SIG-M5 treated with dmso at 0.1 percent for 504 hours (cell line): ENCODE measurements around the gene MARCHF3.
"Not testable (repeated sequence)": the region's sequence is repeated elsewhere in the genome, so short reads cannot be mapped to it uniquely, and the experiment has no call there.

Source experiments
- DNase-seq: peaks from one replicate; lab custom pipeline; 2025; ENCODE audit not compliant: unreplicated experiment; lab: John Stamatoyannopoulos, UW

Gene MARCHF3

GRCh38 chr5:126921241-126922091 lies 108.9 kb downstream of the MARCHF3 start:
- DNase-seq, result no peak

- DNase-seq, result no peak
Observed at GRCh38 chr5:126920291-126920690, 110.1 kb downstream of the MARCHF3 start.

DNA sequence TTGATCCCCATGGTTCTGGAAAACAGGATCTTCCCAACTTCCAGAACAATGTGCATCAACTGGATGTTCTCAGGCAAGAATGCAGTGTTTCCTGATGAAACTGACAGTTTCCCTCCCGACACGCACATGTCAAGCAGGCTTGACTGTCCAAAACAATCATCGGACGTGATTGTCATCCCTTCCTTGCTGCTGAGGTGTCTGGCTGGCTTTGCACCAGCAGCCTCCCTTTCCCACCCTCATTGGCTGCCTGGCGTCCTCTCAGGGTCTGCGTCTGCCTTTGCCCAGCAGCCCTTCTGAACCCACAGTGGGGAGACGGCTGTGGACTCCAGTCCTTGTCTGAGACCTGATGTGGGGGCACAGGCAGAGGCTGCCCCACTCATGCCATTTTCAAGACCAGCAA lies 110.8 kb downstream of the MARCHF3 start:
- DNase-seq, result no peak

- DNase-seq, result no peak
Observed at GRCh38 chr5:126918615-126918957, 111.8 kb downstream of the MARCHF3 start.

DNA sequence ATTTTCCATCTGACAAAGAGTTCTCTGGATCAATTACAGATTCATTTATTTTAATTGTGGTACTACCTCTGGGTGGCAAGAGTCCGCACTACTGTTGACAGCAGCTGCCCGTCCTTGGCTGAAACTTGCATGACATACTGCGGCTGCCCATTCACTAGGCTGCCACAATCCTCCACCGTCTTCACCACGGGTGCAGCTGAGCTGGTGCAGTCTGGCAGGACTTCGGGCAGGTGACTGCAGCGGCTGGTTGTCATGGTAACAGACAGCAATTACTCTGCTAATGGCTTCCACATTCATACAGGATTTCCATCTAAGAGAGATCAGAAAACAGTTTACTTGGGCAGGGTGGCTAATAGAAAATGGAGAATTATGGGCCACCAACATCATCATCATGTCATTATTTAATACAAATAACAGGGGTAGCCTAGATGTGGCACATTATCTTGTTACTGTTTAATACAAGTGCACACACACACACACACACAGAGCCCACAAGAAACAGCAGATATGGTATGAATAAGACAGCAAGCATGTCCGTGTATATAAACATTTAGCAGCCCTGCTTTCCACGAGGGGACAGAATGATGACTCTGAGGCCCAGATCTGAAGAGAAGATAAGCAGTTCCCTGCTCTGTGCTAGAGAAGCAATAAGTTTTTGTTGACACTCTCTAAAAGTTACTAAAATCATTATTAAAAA lies 112.3 kb downstream of the MARCHF3 start:
- no peak for DNase-seq

- DNase-seq, result no peak
Observed at GRCh38 chr5:126915496-126915895, 114.9 kb downstream of the MARCHF3 start.

DNA sequence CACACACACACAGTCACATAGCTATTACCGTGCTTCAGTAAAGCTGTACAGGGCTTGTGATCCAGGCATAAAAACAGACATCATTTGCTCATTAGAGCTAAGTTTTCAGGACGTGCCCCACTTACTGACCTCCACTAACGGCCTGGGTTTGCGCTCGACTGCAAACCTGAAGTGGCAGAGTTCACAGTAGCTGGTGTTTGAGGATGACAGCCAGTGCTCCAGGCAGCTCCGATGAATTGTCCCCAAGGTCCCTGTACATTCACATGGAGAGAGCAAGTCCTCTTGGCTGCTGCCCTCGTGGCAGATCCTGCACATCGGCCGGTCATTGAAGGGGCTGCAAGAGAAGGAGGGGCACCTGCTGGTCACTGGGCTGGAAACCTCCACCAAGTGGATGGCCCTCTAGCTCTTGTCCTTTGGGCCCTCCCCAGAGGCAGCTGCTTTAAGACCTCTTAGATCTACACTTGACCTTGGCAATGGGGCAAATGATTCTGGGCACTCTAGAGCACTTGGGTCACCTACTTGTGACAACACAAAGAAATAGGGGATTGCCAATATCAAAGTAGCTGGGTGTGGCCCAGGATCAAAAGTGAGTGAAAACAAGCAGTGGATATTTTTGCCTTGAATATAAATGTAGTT lies 115.4 kb downstream of the MARCHF3 start:
- DNase-seq, result no peak

DNA sequence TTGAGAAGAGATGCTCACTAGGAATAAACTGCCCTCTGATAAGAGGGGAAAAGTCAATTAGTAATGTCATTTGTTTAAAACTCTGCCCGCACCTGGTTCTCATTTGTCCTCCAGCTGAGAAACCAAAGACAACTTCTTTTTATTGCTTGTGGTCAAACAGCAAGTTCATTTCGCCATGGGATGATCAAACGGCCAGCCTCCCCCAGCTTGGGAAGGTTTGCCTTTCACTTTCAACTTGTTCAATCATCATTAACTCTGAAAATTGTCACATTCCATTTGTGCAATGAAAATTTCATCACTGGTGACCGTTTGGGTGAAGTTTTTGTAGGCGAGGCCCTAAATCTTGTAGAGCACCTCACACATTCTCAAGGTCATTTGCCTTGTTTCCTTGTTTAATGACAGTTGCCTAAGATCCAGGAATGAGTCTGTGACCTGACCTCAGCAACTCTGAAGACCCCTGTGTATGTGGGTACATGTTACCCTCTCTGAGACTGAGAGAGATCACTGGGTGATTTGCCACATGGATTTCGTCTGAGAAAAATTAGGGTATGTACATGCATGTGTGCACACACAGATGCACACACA lies 117.7 kb downstream of the MARCHF3 start:
- DNase-seq, result peak; percentile 85

DNA sequence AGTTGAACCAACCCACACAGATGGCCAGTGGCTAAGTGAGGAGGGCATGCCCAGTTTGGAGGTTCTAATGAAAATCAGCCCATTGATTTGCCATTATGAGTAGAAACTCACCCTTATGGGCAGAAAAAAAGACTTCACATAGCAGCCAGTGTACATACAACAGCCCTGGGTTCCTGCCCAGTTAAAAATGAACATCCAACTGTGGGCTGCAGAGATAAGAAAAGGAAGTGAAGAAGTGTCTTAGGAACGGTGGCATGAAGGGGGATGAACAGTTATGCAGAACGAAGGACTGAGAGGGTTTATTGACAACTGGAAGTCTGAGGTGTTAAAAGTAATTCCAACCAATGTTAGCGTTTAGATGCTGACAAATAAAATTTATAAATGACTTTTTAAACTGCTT lies 118.4 kb downstream of the MARCHF3 start:
- peak; percentile 51 for DNase-seq

DNA sequence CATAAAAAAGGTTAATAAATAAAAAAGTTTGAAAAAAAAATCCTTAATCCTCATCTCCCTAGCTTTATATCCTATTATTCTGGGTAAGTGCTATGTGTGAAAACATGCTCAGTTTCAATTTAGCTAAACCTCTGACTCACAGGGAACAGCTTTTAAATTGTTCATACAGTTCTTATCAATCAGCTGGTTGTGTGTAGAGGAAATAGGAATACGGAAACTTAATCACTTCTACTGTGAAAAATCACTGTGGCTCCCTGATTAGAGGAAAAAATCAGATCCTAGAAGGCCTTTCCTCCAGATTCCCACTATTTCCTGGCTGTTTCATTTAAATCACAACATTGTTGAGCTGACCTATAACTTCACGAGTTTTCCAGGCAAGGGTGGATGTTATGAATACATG lies 120.5 kb downstream of the MARCHF3 start:
- no peak for DNase-seq

DNA sequence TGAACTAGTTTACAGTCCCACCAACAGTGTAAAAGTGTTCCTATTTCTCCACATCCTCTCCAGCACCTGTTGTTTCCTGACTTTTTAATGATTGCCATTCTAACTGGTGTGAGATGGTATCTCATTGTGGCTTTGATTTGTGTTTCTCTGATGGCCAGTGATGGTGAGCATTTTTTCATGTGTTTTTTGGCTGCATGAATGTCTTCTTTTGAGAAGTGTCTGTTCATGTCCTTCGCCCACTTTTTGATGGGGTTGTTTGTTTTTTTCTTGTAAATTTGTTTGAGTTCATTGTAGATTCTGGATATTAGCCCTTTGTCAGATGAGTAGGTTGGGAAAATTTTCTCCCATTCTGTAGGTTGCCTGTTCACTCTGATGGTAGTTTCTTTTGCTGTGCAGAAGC lies 126.0 kb downstream of the MARCHF3 start:
- DNase-seq, result not testable (repeated sequence)

DNA sequence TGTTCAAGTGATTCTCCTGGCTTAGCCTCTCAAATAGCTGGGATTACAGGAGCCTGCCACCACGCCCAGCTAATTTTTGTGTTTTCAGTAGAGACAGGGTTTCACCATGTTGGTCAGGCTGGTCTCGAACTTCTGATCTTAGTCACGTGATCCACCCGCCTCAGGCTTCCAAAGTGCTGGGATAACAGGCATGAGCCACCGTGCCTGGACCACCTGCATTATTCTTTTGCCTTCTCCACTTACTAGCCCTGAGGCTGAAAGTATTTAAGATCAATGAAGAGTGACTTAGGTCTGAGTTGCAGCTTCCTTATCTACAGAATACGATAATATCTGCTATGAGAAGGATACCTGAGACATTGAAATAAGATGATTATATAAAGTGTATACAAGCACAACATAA lies 129.6 kb downstream of the MARCHF3 start:
- no peak for DNase-seq

DNA sequence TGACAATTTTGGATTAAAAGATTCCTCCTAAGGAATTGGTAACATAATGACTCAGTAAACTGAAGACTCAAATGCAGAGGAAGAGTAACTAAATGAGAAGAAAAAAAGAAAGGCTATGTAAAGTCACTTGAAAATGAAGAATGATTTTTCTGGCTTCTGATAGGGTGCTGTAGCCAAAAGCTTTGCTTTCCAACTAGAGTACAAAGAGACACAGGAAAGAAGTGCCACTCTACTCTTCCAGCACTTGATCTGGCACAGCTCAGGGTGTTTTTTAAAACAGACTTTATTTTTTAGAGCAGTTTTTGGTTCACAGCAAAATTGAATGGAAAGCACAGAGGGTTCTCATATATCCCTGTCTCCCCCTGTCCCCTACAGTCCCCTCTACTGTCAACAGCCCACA lies 130.9 kb downstream of the MARCHF3 start:
- DNase-seq, result no peak

- DNase-seq, result no peak
Observed at GRCh38 chr5:126897851-126898630, 132.3 kb downstream of the MARCHF3 start.

DNA sequence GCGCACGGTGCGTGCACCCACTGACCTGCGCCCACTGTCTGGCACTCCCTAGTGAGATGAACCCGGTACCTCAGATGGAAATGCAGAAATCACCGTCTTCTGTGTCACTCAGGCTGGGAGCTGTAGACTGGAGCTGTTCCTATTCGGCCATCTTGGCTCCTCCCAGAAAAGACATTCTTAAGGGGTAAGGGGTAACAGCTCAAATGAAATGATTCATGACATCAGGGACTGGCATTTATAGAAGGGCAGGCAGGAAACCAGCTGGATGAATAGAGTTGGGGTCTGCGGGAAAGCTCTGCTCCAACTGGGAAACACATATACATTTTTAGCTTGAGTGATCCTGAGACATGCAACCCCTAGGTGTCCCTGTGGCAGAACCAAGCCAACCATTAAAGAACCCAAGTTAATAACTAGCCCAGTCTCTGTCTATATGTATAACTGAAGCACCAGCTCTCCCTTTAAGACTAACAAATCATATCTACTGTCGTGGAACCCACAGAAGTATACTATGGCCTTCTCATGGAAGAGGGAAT lies 134.1 kb downstream of the MARCHF3 start:
- no peak for DNase-seq

GRCh38 chr5:126895712-126896111 lies 134.6 kb downstream of the MARCHF3 start:
- DNase-seq, result not testable (repeated sequence)

DNA sequence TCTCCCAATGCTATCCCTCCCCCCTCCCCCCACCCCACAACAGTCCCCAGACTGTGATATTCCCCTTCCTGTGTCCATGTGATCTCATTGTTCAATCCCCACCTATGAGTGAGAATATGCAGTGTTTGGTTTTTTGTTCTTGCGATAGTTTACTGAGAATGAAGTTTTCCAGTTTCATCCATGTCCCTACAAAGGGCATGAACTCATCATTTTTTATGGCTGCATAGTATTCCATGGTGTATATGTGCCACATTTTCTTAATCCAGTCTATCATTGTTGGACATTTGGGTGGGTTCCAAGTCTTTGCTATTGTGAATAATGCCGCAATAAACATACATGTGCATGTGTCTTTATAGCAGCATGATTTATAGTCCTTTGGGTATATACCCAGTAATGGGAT lies 139.9 kb downstream of the MARCHF3 start:
- DNase-seq, result not testable (repeated sequence)

GRCh38 chr5:126888175-126888574 lies 142.2 kb downstream of the MARCHF3 start:
- DNase-seq, result no peak

- DNase-seq, result no peak
Observed at GRCh38 chr5:126884269-126884819, 146.0 kb downstream of the MARCHF3 start.

DNA sequence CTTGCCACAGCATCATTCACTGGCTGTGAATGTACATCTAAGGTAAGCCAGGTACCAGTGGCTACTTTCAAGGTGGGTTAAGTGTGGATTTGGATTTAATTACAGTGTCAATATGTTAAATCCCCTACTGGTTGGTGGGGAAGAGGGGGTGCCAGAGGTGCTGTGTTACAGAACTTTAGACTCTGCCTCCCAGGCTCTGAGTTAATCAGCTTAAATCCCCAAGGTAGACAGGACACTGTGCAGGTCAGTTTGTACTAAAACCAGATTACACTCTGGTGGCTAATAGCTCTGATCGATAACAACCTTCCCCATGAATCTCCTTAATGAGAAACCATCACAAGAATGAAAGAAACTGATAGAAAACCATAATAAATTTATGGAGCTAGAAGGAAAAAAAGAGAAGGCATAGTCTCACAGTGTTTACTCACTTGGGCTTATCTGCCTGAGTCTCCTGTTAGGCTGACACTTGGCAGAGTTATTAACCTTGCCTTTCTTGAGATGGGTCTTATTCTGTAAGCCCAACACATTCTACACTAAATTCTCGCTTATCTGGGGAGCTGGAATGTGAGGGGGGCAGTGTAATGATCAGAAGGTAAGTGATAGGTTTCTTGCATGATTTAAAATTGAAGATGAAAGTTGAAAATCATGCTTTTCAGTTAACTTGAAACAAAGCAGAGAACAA lies 146.7 kb downstream of the MARCHF3 start:
- DNase-seq, result no peak
